ENCODE measurements around the gene MYL7.

MYL7 gene, protein sequence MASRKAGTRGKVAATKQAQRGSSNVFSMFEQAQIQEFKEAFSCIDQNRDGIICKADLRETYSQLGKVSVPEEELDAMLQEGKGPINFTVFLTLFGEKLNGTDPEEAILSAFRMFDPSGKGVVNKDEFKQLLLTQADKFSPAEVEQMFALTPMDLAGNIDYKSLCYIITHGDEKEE

DNA sequence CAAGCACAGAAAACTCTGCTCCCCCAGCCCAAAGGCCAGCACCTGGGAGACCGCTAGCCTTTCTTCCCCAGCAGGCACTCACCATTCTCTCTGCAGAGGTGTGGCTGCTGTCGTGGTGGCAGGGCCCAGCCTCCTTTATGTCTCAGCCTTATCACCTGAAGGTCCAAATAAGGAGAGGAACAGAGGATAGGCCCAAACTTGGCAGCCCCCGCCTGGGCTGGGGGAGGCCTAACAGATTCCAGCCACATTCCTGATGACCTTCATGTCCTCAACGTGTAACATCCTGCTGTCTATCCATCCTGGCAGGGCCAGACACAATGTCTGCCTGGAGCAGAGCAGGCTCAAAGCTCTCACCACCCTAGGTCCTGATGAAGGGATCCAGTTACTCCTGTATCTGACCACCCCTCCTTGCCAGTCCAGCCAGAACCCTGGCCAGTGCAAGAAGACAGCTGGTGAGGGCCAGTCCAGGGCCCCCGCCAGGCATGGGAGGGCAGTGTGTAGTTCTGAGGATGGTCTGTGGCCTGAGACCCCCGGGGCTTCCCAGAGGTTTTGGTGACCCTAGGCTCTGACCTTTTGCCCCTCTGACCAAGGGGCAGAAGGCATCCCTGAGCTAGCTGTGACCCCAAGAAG, at the start of gene MYL7:
Gene MYL7 (minus strand): TSS at position 112 of the 630 bp plus-strand sequence. CDS start 27 bp downstream, at position 85.
- H3K9me3 Mint-ChIP-seq: no peaks in the 10 kb centered on the region
- H3K4me1 Mint-ChIP-seq: peaks cover 12% of the 10 kb centered on the region
- H3K36me3 Mint-ChIP-seq: no peaks in the 10 kb centered on the region
- no peak within 1 kb of the TSS for H3K27ac Mint-ChIP-seq
- H3K4me3 Mint-ChIP-seq: no peak within 1 kb of the TSS
- peaks cover 23% of the 10 kb centered on the region for H3K27me3 Mint-ChIP-seq
- ATAC-seq: no peak

DNA sequence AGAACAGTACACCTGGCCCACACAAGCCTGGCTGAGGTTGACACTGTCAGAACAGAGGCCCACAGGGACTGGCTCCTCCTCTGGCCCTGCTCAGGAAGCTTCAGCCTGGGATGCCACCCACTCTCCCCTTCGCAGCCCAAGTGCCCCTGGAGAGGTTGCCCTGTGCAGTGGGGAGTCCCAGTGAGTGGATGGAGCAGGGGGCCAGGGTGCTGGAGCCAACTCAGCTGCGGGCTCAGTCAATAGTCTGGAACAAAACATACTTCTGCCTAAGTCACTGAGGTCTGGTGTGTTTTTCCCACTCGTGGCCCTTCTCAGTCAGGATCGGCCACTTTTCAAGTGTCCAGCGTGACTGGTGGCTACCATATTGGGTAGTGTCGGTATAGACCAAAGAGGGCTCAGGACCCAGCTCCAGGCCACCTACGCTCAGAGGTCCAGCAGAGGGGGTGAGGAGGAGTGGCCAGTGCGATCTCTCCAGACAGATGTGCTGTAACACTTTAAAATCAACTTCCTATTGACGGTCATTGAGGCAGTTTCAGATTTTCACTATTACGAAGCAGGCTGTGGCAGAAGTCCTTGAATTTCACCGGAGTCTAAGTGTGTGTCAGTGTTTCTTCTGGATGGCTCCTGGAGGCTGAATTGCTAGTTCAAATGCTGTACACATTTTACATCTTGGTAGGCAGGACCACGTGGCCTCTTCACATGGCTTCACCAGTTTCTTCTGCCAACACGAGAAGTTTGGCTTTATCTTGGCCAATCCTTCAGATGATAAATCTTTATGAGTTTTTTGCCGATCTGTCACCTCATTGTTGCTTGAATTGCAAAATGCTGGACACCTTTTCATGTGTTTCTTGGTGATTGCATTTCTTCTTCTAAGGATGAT, 49.1 kb upstream of the MYL7 start:
- H3K4me3 Mint-ChIP-seq: no peak overlapping the region
- no peak for ATAC-seq
- no peaks in the 10 kb centered on the region for H3K9me3 Mint-ChIP-seq
- H3K36me3 Mint-ChIP-seq: no peaks in the 10 kb centered on the region
- peaks cover 5% of the 10 kb centered on the region for H3K4me1 Mint-ChIP-seq
- H3K27me3 Mint-ChIP-seq: peaks cover 18% of the 10 kb centered on the region
- H3K27ac Mint-ChIP-seq: no peak overlapping the region

DNA sequence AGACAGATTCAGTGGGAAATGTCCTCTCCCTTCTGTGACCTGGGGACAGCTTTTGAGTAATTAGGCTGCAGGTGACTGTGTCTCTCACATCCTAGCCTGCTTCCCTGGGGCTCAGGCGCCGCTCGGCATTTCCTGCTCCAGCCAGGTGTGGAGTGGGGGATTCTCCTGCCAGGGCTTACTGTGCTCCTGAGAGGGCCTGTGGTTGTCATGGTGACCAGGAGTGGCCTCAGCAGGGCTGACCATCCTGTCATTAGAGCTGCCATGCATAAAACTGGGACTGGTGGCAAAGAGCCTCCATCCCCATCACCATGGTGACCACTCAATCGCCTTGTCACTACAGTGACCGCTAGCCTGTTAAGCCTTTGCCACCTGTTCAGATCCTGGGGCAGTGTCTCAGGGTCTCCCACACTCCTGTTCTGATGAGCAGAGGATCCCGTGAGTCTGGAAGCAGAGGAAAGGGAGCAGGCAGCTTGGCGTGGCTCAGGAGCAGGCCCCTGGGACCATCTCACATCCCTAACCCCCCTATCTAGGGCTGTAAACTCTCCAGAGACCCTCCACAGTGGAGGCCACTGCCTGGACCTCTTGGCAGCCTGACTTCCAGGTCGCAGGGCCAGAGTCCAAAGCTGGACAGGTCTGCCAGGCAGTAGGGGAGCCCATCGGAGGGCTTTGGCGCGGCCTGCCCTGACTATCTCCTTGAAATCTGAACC, 48.3 kb upstream of the MYL7 start, which contains the start of gene GCK:
Gene GCK (minus strand): TSS at position 154 of the 707 bp plus-strand sequence. CDS start 486 bp downstream, outside the sequence.
- Mint-ChIP-seq H3K4me1 (peaks cover 5% of the 10 kb centered on the region), H3K36me3 (no peaks in the 10 kb centered on the region), H3K27me3 (peaks cover 18% of the 10 kb centered on the region), H3K4me3 (no peak within 1 kb of the TSS), H3K27ac (no peak within 1 kb of the TSS), H3K9me3 (no peaks in the 10 kb centered on the region)
- no peak for ATAC-seq

DNA sequence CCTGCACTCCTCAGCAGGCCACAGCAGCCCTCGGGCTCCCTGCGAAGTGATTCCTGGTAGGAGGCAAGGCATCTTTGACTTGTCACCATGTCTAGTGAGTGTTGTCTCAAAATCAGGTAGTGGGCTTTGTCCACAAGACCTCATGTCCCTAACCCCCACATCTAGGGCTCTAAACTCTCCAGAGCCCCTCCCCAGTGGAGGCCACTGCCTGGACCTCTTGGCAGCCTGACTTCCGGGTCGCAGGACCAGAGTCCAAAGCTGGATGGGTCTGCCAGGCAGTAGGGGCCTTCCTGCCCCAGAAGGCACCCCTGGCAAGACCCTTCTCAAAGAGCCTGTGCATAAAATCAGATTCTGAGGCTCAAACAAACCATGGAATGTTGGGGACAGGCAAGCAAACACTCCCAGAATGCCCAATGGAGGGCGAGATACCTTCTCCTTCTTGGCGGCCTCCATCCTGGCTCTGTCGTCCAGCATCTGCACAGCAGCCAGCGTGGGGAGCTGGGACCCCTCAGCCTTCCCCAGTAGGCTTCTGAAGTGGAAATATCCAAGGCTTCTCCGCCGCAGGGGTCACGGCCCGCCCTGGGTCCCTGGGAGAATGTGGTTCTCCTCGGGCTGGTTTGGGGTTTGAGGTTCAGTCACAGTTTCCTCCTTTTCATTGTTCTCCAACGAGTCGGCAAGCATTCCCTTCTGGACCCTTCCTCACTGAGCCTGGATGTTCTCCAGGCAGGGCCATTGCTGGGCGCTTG, 47.5 kb upstream of the MYL7 start:
- H3K4me3 Mint-ChIP-seq: no peak overlapping the region
- ATAC-seq: no peak
- peaks cover 12% of the 10 kb centered on the region for H3K27me3 Mint-ChIP-seq
- peaks cover 5% of the 10 kb centered on the region for H3K4me1 Mint-ChIP-seq
- H3K9me3 Mint-ChIP-seq: no peaks in the 10 kb centered on the region
- no peaks in the 10 kb centered on the region for H3K36me3 Mint-ChIP-seq
- H3K27ac Mint-ChIP-seq: no peak overlapping the region

DNA sequence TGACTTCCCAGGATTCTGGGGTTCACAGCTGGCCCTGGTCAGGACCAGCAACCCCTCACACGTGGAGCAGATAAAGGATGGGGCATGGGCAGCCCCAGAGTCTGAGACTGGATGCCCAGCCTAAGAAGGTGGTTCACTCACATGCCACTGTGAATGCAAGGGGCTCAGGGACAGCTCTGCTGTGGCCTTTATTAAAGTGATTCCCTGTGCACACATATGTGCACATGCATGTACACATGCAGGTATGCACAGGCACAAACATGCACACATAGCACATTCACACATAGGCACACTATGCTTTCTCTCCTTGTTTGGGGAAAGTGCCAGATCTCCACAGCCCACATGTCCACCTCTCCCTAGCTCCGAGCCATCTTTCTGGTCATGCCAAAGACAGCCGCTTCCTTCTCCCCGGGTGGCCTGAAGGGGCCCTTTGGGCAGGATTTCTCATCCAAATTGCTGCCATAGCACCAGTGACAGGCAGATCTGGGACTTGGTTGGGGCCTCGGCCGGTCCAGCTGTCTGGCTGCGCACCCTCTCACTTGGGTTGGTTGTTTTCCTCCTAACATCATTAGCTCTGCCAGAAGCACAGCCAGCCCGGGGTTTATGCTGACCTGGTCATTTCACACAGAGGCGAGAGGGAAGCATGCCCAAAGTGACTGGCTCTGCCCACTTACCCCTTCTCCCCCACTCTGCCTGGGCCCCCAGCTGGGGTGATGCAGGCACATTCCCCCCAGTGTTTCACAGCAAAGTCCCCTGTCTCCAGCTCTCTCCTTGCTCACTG, 46.7 kb upstream of the MYL7 start:
- Mint-ChIP-seq H3K27ac (no peak overlapping the region), H3K27me3 (peaks cover 8% of the 10 kb centered on the region), H3K9me3 (no peaks in the 10 kb centered on the region), H3K36me3 (no peaks in the 10 kb centered on the region), H3K4me3 (no peak overlapping the region), H3K4me1 (peaks cover 5% of the 10 kb centered on the region)
- no peak for ATAC-seq

DNA sequence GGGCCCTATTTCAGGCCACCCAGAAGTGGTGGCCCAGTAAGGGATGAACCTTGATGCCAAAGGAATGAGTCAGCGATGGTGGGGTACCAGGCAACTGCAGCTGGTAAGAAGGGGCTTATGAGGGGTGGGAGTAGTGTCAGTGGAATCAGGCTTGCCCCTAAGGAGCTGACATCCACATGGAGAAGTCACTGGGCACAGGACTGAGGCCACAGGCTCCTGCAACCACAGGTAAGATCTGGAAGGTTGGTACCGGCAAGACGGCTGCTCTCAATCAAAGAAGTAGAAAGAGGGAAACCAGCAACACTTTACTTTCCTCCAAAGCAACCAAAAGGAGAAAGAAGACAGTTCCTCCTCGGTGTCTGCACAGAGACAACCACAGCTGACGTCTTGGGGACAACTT, 45.6 kb upstream of the MYL7 start:
- Mint-ChIP-seq H3K27me3 (no peaks in the 10 kb centered on the region), H3K27ac (no peak overlapping the region), H3K9me3 (no peaks in the 10 kb centered on the region), H3K4me3 (no peak overlapping the region), H3K36me3 (no peaks in the 10 kb centered on the region), H3K4me1 (peaks cover 5% of the 10 kb centered on the region)
- ATAC-seq: no peak

DNA sequence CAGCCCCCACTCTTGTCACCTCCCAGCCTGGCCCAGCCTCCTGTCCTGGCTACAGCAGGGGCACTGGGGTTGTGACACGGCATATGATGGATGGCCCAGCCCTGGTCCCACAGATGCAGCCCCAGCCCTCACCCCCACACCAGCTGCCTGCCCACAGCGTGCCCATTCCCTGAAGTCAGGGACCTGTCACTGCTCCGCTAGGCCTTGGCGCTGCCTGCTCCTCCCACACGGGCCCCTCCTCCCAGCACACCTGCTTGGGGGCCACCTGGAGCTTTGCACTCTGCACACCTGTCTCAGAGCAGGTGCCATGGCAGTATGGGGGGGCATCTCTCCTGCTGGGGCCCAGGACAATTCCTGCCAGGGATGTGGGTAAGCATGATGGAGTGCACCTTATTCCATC, 44.6 kb upstream of the MYL7 start:
- H3K4me3 Mint-ChIP-seq: no peak overlapping the region
- H3K27me3 Mint-ChIP-seq: no peaks in the 10 kb centered on the region
- no peaks in the 10 kb centered on the region for H3K36me3 Mint-ChIP-seq
- peak; percentile 37 for ATAC-seq
- H3K27ac Mint-ChIP-seq: no peak overlapping the region
- peaks cover 5% of the 10 kb centered on the region for H3K4me1 Mint-ChIP-seq
- no peaks in the 10 kb centered on the region for H3K9me3 Mint-ChIP-seq

DNA sequence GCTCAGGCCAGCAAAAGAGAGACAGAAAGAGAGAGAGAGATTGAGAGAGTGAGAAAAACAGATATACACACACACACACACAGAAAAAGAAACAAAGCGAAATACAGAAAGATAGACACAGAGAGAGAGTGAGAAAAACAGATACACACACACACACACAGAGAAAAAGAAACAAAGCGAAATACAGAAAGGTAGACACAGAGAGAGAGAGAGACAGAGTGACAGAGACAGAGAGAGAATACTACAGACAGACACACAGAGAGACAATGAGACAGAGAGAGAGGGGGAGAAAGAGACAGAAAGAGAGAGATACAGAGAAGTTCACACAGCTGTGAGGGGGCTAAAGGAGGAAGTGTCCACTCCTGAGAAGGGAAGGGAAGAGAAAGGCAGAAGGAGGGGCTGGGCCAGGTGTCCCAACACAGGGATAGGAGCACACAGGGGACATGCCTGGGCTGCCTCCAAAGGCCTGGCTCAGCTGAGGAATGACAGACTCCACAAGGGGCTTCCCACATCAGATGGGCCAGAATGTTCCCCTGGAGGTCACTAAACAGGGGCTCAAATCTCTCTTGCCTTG, 43.8 kb upstream of the MYL7 start:
- Mint-ChIP-seq H3K36me3 (no peaks in the 10 kb centered on the region), H3K27me3 (no peaks in the 10 kb centered on the region), H3K4me3 (no peak overlapping the region), H3K4me1 (peaks cover 5% of the 10 kb centered on the region), H3K27ac (no peak overlapping the region), H3K9me3 (no peaks in the 10 kb centered on the region)
- ATAC-seq: peak; percentile 31

DNA sequence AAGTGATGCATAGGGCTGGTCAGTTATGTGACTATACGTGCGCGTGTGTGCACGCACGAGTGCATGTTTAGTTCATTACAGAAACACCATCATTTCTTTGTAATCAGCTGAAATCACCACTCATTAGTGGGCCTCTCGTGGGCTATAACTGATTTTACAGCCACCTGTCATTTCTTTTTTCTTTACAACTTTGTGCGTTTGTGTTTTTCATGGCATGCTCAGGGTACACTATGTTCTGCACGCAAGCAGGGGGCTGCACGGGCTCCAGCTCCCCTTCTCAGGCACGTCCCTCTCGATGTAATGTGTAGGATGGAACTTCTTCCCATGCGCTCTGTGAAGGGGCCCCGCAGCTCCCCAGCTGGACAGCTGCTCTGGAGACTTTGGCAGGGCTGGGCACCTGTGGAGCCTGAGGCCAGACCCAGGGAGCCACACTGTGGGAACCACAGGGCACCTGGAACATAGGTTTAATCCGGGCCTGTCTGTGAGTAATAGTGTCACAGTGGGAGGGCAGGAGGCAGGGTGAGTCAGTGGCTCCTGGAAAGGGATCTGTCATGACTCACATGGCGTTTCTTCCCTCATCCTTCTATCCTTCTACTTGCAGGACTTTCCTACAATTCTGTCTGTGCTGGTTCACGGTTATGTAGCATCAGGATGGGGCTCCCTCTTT, 43.2 kb upstream of the MYL7 start:
- H3K36me3 Mint-ChIP-seq: no peaks in the 10 kb centered on the region
- peaks cover 5% of the 10 kb centered on the region for H3K4me1 Mint-ChIP-seq
- no peak overlapping the region for H3K4me3 Mint-ChIP-seq
- H3K9me3 Mint-ChIP-seq: no peaks in the 10 kb centered on the region
- ATAC-seq: no peak
- no peak overlapping the region for H3K27ac Mint-ChIP-seq
- peaks cover 4% of the 10 kb centered on the region for H3K27me3 Mint-ChIP-seq

DNA sequence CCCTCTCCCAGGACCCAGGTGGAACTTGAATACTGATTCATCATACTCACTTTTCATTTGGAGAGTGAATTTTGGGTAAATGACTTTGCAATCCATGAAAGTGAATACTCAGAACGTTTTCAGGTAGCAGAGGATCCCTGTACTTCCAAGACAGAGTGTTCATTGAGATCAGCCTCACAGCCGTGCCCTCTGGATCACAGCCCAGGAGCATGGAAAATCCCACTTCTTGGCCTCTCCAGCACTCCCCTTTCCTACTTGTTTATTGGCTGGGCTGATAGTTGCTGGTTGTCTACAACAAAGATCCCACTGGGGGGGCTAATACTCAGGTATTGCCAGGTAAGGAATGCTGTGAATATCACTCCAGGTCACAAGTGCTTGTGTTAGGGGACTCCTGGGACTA, 42.3 kb upstream of the MYL7 start:
- Mint-ChIP-seq H3K4me3 (no peak overlapping the region), H3K4me1 (peaks cover 5% of the 10 kb centered on the region), H3K9me3 (no peaks in the 10 kb centered on the region), H3K27ac (no peak overlapping the region), H3K36me3 (no peaks in the 10 kb centered on the region), H3K27me3 (peaks cover 8% of the 10 kb centered on the region)
- ATAC-seq: no peak

DNA sequence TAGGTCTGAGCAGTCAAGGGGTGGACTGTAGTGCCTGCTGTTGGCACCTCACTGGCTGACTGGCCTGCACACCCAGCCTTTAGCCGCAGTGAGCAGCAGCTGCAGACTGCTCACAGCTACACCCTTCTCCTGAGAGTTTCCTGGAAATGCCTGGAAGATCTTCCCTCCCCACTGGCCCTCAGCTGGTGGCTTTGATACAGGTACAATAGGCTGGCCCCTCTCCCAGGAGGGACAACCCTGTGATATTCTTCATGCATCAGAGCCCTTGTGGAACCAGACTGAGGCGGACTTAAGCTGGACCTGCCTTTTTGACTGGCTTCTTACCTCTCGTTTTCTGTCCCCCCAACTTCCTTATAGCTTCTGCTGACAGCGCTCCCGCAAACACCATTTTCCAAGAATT, 41.7 kb upstream of the MYL7 start:
- peaks cover 5% of the 10 kb centered on the region for H3K4me1 Mint-ChIP-seq

DNA sequence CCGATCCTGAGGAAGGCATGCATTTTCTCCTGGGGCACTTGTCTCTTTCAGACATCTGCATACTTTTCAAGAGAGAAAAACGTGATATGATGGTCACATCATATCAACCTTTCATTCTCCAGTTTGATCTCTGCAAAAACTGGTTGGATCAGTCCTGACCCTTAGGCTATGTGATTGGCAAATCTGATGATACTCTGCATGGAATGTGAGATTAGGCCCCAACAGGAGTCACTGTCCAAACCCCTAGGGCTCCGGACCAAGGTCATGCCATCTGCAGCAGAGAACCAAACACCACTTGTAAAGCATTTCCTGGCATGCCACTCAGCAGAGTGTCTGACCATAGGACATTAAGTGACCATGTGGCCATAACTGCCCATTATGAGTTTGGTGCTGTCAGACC, 39.5 kb upstream of the MYL7 start:
- Mint-ChIP-seq H3K36me3 (no peaks in the 10 kb centered on the region), H3K4me1 (no peaks in the 10 kb centered on the region), H3K27me3 (peaks cover 18% of the 10 kb centered on the region), H3K27ac (no peak overlapping the region), H3K4me3 (no peak overlapping the region), H3K9me3 (no peaks in the 10 kb centered on the region)
- no peak for ATAC-seq

More for the DNA sequence above, 41.7 kb upstream of the MYL7 start:
- no peak overlapping the region for H3K4me3 Mint-ChIP-seq
- H3K9me3 Mint-ChIP-seq: no peaks in the 10 kb centered on the region
- peaks cover 13% of the 10 kb centered on the region for H3K27me3 Mint-ChIP-seq
- H3K36me3 Mint-ChIP-seq: no peaks in the 10 kb centered on the region
- no peak overlapping the region for H3K27ac Mint-ChIP-seq
- ATAC-seq: no peak

DNA sequence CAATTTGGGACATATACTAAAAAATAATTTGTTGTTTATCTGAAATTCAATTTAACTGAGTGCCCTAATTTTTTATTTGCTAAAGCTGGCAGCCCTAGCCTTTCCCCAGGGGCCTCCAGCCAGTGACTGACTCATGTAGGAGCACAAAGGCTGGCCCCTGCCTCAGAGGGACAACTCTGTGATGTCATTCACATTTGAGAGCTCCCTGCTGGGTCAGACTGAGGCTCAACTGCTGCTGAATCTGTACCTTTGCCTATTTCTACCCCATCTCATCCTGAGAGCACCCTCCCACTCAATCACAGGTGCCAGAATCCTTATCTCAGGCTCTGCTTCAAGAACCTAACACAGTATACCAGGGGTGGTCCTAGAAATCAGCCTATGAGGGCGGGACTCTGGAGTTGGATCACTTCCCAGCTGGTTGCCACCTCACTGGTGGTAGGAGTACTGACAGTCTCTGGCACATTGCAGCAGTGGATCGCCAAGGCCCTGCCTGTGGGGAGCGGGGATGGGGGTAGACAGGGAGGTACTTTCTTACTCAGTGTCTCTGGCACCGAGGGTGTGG, 36.5 kb upstream of the MYL7 start:
- no peaks in the 10 kb centered on the region for H3K36me3 Mint-ChIP-seq
- no peak overlapping the region for H3K4me3 Mint-ChIP-seq
- ATAC-seq: no peak
- peaks cover 7% of the 10 kb centered on the region for H3K4me1 Mint-ChIP-seq
- H3K27me3 Mint-ChIP-seq: peaks cover 18% of the 10 kb centered on the region
- peaks cover 5% of the 10 kb centered on the region for H3K9me3 Mint-ChIP-seq
- no peak overlapping the region for H3K27ac Mint-ChIP-seq
